ENCODE data around the gene XPR1. TPM values are rescaled to one million over a fixed set of nuclear protein-coding genes. Genes with fewer than 3 reads are reported as not detected.

XPR1 gene
- polyA plus RNA-seq, 3 donors: 32.7 to 43.1 (median 37.4) TPM

DNA sequence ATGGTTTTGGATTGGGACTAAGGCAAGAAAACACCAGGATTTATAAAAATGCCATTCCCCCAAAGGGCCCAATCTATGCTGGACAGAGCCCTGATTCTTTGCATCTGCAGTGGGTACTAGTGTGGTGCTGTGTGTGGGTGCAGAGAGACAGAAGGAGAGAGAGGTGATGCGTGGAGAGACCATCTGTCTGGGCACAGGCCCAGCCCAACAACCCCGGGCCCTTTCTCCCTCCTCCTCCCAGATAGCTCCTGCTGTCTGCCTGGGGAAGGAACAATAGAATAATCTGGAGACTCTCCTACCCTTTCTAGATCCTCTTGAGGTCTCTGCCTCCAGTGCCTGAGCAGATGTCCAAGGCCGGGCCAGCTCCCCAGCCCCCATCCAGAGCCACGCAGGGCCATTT, 296.0 kb downstream of the XPR1 start:
- no peak for DNase-seq

DNA sequence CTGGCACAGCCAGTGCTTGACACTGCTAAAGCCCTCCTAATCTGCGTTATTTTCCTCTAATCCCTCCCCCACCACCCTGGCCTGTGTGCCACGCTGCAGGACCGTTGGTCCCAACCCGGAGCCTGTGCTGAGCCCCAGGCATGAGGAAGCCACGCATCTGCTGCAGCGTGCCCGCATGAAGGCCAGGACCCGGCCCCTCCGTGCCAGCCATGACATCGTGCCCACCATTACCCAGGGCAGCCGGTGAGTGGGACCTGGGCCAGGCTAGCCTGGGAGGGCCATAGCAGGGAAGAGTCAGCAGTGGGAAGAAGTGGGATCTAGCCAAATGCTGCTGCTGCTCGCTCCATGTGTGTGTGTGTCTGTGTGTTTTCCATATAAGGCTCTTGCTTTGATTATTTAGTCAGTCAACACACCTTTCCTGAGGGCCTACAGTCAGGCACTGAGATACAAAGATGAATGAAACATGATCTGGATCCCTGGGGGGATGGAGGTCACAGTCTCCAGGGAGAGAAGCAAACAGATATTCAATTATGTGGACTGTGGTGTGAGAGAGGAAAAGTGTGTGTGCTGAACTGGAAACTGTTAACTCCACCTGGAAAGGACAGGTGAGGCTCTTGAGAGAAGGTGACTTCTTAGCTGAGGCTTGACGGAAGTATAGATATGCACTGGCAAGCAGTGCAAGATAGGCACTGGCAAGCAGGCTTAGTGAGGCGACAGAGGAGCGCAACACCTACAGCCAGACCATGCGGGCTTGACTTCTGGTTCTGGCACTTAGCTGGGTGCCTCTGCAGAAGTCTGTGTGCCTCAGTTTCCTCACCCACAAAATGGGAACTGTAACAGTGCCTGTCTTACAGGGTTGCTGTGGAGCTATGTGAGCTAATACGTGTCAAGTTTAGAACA, 296.8 kb downstream of the XPR1 start:
- DNase-seq: no peak

DNA sequence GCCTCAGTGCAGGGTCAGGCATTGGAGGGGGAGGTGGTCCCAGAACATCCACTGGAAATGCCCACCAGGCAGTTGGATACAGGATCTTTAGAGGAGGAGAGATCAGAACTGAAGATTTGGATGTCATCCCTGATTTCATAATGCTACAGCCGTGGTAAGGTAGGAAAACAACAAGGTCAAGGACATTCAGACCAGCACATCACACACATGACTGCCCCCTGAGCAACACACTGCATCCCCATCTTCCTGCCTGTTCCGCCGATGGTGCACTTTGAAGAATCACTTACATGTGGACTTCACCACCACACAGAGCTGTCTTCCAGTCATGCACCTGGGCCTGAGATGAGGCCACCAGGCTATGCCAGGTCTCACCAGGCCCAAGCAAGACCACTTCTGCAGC, 297.6 kb downstream of the XPR1 start:
- DNase-seq: no peak

DNA sequence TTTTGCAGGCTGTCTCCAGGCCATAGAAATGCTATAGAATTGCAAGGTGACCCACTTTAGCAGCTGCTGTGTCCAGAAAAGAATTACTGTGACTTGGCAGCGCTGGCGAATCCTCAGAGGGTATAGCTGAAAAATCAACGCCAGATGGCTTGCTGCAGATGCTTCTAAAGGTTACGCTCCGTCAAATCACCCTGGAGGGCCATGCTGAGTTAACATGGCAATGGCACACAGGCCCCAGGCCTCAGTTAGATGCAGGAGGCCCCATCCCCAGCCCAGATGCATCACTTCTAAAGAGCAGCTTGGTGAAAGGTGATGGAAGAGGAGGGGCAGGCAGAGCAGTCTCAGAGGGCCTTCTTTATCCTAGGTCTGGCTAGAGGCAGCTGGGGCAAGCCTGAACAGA, 298.9 kb downstream of the XPR1 start:
- no peak for DNase-seq

DNA sequence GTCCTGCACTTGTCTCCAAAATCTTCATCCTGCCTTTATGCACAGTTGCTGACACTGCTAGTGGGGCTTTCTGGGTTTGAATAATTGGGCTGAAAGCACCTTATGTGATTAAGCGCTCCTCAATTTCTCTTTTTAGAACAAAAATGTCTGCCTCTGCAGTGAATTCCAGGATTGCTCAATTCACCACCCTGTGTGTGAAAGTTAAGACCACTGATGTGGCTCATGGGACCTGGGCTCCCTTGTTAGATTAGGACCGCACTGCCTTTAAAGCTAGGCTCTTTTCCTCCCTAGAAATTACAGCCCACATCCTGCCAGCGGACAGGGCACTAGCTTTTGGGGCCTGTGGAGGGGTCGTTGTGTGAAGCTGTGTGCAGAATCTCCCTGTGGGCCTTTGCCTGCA, 299.7 kb downstream of the XPR1 start:
- no peak for DNase-seq

DNA sequence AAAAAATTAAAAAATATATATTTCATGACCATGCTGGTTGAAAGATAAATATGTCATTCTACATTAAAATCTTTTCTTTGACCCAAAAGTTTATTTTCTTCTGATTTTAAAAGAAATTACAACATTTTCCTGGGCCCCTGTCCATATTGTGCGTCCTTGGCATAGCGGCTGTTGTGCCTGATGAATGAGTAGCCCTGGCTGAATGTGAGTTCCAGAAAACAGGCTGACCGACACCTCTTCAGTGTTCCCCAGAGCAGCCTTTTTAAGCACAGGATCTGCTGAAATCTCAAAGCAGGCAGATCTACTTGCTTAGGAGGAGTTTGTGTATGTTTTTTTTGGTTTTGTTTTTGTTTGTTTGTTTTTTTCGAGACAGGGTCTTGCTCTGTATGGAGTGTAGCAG, 300.6 kb downstream of the XPR1 start:
- no peak for DNase-seq

DNA sequence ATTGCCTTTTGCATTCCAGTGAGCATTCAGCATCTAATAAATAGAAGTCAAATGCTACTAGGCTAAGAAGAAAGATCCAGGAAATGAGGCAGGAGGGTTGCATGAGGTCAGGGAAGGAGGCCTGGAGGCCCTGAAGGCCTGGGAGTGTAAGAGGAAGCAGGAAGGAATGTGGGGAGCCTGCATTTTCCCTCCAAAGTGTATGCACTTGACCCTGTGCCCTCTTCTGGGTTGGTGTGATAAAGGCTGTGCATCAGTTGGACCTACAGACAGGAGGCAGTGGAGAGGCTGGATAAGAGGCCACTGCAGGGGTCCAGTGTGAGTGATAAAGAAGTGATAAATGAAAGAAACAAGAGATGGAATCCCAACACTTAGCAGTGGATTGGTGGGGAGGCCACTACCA, 301.3 kb downstream of the XPR1 start:
- DNase-seq: no peak

DNA sequence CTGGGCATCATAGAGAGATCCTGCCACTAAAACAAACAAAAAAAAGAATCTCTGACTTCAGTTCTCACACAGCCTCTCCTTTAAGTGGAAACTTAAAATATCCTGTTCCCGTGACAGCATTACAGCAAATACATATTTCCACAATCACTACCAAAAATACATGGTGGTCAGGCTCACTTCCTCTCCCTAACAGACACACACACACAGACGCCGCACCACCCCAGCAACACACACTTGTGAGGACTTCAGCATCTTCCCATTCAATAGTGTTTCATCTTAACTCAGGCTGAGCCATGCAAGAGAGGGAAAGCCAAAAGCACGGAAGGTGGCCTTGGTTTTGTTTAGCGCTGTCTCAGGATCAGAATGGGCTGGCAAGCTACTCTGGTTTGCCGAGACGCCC, 302.7 kb downstream of the XPR1 start:
- DNase-seq: no peak

DNA sequence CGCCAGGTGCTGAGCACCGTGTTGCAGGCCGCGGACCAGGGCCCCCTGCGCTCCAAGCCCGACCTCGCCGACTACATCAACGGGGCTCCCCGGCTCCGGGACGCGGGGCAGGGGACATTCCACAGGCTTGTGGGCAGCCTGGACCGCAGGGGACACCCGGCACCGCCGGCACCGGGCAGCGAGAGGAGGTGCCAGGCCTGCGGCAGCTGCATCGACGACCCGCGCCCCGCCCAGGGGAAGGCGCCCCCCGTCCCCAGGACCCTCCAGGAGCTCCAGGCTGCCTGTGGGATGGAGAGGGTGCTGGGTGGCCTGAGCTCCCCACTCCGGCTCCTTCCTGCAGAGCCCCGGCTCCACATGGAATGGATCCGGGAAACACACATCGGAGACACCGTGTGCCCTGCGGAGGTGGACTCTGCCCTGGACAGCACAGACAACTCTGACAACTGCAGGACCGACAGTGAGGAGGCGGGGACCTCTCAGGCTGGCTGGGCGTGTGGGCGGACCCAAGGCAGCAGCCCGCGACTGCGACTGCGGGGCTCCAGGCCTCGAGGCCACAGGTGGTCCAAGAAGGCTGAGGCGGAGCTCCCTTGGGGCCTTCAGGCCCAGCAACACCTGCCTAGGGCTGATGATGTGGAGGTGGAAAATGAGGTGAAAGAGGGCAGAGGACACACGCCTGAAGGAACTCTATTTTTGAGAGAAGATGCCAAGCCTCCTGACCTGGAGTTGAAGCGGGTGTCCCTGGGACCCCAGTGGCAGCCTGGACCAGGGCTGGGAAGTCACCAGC, 303.7 kb downstream of the XPR1 start:
- no peak for DNase-seq

DNA sequence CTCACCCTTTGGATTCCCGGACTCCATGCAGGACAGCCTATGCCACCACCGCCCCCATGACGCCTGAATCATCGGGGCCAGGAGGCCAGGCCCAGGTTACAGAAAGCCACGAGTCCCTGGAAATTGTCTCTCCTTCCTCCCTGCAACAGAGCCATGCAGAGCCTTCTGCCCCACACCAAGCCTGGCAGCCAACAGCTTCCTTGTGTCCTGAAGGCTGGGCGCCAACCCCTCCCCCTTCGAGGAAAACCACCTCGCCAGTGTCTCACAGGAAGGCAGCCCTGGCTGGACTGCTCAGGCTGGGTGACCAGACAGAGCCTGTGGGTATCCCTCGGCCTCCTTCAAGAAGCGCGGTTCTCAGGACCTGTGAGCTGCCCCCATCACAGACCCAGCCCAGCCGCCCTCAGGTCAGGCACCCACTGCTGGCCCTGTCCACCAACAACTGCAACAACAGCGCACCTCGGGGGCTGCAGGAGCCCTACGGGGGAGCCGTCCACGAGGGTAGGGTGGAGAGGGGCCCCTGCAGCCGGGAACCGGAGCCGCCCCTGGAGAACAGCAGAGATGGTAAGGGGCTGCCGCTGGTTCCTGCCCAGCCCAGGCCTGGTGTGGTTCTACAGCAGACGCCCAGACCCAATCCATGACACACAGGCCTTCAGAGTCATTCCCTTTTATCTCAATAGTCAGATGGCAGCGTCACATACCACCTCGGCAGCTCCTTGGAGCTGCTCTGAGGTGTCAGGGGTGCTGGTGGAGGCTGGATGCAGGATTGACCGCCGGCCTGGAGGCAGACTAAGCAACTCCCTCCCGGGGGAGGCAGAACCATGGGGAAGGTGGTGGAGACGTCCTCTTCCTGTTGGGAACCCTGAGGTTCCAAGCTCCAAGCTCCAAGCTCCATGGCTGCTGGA, 304.5 kb downstream of the XPR1 start:
- no peak for DNase-seq

DNA sequence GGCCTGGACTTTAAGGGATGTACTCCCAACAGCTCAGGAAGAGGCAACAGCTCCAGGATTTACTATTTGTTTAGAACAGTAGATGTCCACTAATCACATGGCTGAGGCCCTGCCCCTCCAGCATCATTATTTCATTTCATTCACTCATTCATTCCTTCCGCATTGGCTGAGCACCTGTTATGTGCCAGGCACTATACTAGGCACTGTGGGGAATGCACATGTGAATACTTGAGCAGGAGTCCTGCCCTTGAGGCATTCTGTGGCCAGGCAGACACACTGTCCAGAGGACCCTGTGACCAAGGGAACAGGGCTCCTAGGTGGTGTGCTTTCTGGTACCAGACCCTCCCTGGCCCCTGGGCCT, 305.2 kb downstream of the XPR1 start:
- DNase-seq: no peak

DNA sequence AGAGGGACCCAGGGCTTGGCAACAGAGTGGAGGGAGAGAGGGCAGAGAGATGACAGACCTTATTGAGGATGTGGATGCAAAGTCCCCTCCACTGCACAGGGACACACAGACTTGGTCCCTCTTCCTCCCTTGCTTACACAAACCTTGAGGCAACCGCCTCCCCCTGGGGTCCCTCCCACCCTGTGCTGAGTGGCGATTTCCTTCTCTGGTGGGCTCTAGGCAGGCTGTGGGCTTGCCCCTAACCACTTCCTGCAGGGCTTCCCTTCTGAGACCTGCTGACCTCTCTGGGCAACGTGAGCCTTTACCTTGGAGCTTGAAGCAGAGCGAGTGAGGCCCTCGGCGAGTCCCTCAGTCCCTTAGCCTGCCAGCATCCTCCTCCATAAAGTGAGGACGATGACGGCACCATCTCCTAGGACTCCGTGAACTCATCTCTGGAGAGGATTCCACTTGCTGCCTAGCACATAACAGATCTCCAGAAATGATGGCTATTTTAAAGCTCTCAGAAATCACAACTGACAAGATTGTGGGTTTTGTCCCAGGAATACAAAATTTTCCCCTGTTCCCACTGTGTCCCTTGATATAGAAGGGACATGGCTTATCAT, 305.9 kb downstream of the XPR1 start:
- no peak for DNase-seq

DNA sequence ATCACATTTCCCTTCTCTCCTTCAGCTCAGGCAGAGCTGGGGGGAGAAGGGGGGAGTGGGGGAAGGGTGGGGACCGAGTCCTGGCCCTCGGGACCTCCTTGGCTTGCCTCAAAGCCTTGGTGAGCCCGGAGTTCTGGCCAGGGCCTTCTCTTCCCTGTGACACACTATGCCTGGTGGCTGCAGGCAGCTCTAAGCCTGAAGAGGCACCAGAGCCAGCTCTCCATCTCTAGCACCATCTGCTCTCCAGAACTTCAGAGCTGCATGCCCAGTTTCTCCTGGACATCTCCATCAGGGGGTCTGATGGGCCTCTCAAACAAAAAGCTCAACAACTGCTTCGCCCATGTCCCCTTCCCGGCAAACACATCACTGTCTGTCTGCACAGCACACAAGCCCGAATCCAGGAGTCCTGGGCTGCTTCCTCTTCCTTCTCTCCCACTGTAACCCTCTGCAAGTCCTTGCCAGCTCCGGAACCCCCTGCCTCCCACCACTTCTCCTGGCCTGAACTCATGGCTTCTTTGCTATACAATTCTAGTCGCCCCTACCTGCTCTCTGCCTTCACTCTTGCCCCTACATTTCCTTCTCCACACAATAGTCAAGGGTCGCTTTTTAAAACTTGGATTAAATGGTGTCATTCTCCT, 307.4 kb downstream of the XPR1 start:
- DNase-seq: no peak

DNA sequence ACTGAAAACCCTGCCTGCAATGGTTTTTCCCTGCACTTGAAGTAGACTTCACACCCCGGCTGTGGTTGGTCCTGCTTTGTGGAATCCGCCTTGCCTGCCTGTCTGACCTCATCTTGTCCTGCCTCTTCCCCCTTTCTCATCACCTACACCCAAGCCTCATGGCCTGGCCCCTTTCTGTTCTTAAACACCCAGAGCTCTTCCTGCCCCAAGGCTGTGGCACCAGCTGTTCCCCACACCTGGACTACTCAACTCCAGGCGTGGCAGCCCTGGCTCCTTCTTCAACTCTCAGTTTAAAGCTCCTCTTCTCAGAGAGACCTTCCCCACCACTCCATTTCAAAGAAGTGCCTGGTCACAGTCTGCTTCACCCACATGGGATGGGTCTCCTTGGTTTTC, 307.9 kb downstream of the XPR1 start:
- no peak for DNase-seq

Other genes with a start within 250 kb of the XPR1 start
- 10 to 100 TPM; 68.3 to 84.1 (median 76.7) TPM for gene ACBD6, start 129.4 kb upstream of the XPR1 start, polyA plus RNA-seq (ENCODE audit: insufficient read length in 3 of 3)
- gene OVAAL, start 73.1 kb upstream of the XPR1 start, polyA plus RNA-seq (ENCODE audit: insufficient read length in 3 of 3): not detected

Data from renal pelvis (tissue), 4 donors.